Endodermal cell (in vitro differentiated cells): ENCODE data around the gene DGKB. TPM values are rescaled to one million over a fixed set of nuclear protein-coding genes. Genes with fewer than 3 reads are reported as not detected.

Experiments
- DNase-seq: peaks from one replicate; pipeline ENCODE4 v3.0.0-alpha.2; 2017
- H3K27ac ChIP-seq: 2 replicates; pipeline ENCODE4 v1.5.1; 2013; ENCODE audit warnings: mild to moderate bottlenecking, low read depth, low read length, moderate library complexity
- H3K27me3 ChIP-seq: 2 replicates; pipeline ENCODE4 v1.6.1; 2013; ENCODE audit warnings: mild to moderate bottlenecking, low read length, moderate library complexity; ENCODE audit not compliant: insufficient read depth, control insufficient read depth, poor library complexity, severe bottlenecking
- H3K36me3 ChIP-seq: 2 replicates; pipeline ENCODE4 v1.7.0; 2013; ENCODE audit warnings: mild to moderate bottlenecking, low read length, moderate library complexity; ENCODE audit not compliant: control insufficient read depth, insufficient read depth
- H3K4me1 ChIP-seq: one replicate; pipeline ENCODE4 v1.7.0; 2013; ENCODE audit warnings: low read length; ENCODE audit not compliant: control insufficient read depth, insufficient read depth
- H3K4me3 ChIP-seq: 2 replicates; pipeline ENCODE4 v1.5.1; 2013; ENCODE audit warnings: mild to moderate bottlenecking, low read length, moderate library complexity
- H3K9ac ChIP-seq: 2 replicates; pipeline ENCODE4 v1.6.1; 2013; ENCODE audit warnings: mild to moderate bottlenecking, low read length, moderate library complexity; ENCODE audit not compliant: poor library complexity, severe bottlenecking; ENCODE audit errors: extremely low read depth
- H3K9me3 ChIP-seq: 2 replicates; pipeline ENCODE4 v1.6.1; 2013; ENCODE audit warnings: mild to moderate bottlenecking, low read length, moderate library complexity; ENCODE audit not compliant: control insufficient read depth
- H3K27ac Mint-ChIP-seq: 2 replicates; pipeline ENCODE4 v1.8.0; 2020; ENCODE audit warnings: mixed read lengths
- H3K27me3 Mint-ChIP-seq: 2 replicates; pipeline ENCODE4 v1.8.0; 2021; ENCODE audit warnings: mild to moderate bottlenecking, mixed read lengths; ENCODE audit not compliant: insufficient read depth
- H3K36me3 Mint-ChIP-seq: 2 replicates; pipeline ENCODE4 v1.8.0; 2020; ENCODE audit warnings: low read depth, mixed read lengths
- H3K4me1 Mint-ChIP-seq: 2 replicates; pipeline ENCODE4 v1.8.0; 2020; ENCODE audit warnings: mixed read lengths
- H3K4me3 Mint-ChIP-seq: 2 replicates; pipeline ENCODE4 v1.8.0; 2020; ENCODE audit warnings: mild to moderate bottlenecking, moderate library complexity, mixed read lengths
- H3K9me3 Mint-ChIP-seq: 2 replicates; pipeline ENCODE4 v1.8.0; 2020; ENCODE audit warnings: mild to moderate bottlenecking, mixed read lengths
- WGBS, 2 experiments: methylation state at CpG; one replicate each; pipeline versions ENCODE4 v1.1.5 to v1.1.7; 2013; ENCODE audit warnings: missing lambda C conversion rate in 2 of 2, mixed read lengths in 1 of 2; ENCODE audit not compliant: insufficient coverage in 1 of 2, insufficient read length in 1 of 2; 5-methylcytosine and 5-hydroxymethylcytosine counted together
- total RNA-seq, 2 donors: library from RNA; stranded (reverse); fragmentation: NEBNext Ultra II Directional in 1 of 2; extraction: Animal tissue kit (Norgen Biotek cat#: 25700) in 1 of 2; gene quantifications; 2 replicates in 1 of 2; 3 replicates in 1 of 2; pipeline ENCODE4 v1.2.1, GENCODE V29; 2021
- TF ChIP-seq, protein P1 (sequence below): fragments of 200-600 bp; sonication (generic); conservative IDR thresholded peaks from 2 replicates; pipeline ENCODE4 v1.5.0; 2021; ENCODE audit warnings: antibody characterized with exemption, mild to moderate bottlenecking

The DGKB gene
- total RNA-seq, 2 donors from 2014 or later = 5.1 to 5.2 TPM

DNA sequence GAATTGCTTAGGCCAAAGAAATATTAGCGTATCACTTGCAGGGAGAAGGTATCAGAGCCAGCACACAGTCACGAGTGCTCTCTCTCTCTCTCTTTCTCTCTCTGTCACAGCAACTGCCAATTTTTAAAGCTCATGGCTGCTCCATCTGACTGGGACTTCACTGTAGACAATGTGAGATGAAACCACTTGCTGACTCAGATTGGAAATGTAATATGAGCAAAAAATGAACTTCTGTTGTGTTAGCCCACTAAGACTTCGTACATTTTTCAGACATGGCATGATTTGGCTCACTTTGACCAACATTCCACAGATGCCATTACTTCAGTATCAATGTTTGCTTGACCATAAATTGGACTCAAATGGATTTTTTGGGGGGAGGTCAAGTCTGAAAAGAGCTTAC is 68.1 kb downstream of the DGKB start:
- H3K27ac ChIP-seq = no peak overlapping the region
- Mint-ChIP-seq H3K27ac (no peak overlapping the region), H3K36me3 (no peaks in the 10 kb centered on the region), H3K4me1 (peaks cover 15% of the 10 kb centered on the region), H3K9me3 (no peaks in the 10 kb centered on the region), H3K4me3 (no peak overlapping the region), H3K27me3 (no peaks in the 10 kb centered on the region)
- TF ChIP-seq, protein P1, sequence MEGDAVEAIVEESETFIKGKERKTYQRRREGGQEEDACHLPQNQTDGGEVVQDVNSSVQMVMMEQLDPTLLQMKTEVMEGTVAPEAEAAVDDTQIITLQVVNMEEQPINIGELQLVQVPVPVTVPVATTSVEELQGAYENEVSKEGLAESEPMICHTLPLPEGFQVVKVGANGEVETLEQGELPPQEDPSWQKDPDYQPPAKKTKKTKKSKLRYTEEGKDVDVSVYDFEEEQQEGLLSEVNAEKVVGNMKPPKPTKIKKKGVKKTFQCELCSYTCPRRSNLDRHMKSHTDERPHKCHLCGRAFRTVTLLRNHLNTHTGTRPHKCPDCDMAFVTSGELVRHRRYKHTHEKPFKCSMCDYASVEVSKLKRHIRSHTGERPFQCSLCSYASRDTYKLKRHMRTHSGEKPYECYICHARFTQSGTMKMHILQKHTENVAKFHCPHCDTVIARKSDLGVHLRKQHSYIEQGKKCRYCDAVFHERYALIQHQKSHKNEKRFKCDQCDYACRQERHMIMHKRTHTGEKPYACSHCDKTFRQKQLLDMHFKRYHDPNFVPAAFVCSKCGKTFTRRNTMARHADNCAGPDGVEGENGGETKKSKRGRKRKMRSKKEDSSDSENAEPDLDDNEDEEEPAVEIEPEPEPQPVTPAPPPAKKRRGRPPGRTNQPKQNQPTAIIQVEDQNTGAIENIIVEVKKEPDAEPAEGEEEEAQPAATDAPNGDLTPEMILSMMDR = no peak
- no peak overlapping the region for H3K9ac ChIP-seq
- 89 to 93% methylated on average over 3 of the region's 3 CpGs for WGBS, 2 experiments
- H3K4me1 ChIP-seq = peaks cover 5% of the 10 kb centered on the region
- no peaks in the 10 kb centered on the region for H3K36me3 ChIP-seq
- DNase-seq = no peak
- H3K9me3 ChIP-seq = no peaks in the 10 kb centered on the region
- H3K27me3 ChIP-seq = no peaks in the 10 kb centered on the region
- H3K4me3 ChIP-seq = no peak overlapping the region

DNA sequence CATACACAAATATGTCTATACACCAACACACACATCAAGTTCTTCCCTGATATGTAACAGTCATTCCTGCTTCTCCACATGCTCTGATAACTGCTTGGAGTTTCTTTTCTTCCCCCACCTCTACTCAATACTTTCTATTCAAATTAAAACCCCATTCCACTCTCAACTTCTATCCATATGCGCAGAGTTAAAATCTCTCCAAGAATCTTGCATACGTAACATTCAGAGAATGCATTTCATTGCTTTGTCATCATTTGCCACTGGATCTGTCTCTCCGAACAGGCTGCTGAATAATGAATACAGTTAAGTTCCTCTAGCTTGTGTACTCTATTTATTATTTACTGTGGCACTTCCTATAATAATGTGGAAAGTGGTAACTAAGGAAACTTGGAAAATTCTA is 68.8 kb downstream of the DGKB start:
- no peak for DNase-seq
- Histone ChIP-seq H3K4me1 (peaks cover 5% of the 10 kb centered on the region), H3K9ac (no peak overlapping the region), H3K36me3 (no peaks in the 10 kb centered on the region), H3K27ac (no peak overlapping the region), H3K27me3 (no peaks in the 10 kb centered on the region), H3K4me3 (no peak overlapping the region), H3K9me3 (no peaks in the 10 kb centered on the region)
- Mint-ChIP-seq H3K4me3 (no peak overlapping the region), H3K27ac (no peak overlapping the region), H3K4me1 (peaks cover 15% of the 10 kb centered on the region), H3K9me3 (no peaks in the 10 kb centered on the region), H3K27me3 (no peaks in the 10 kb centered on the region), H3K36me3 (no peaks in the 10 kb centered on the region)
- WGBS, 2 experiments = 90 to 92% methylated on average over 1 to 3 of the region's 3 CpGs
- TF ChIP-seq, protein P1 = no peak

DNA sequence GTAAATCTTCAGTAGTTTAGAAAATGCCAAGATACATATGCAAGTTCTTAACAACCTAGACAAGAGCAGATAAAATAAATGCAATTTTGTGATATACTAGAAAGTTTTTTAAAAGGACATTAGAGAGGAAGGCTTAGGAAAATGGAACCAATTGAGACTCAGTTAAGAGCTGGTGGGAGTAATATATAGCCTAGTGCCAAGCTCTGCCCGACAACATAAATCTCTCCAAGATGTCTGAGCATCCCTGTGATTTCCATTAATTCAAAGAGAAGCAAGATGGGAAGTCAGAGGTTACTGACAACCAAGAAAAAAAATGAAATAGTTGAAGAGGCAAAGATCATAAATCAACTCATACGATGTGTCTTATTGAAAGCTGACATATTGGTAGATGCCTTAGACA is 74.5 kb downstream of the DGKB start:
- 83 to 88% methylated on average over 2 of the region's 2 CpGs for WGBS, 2 experiments
- Histone ChIP-seq H3K27ac (no peak overlapping the region), H3K9me3 (no peaks in the 10 kb centered on the region), H3K4me1 (no peaks in the 10 kb centered on the region), H3K36me3 (no peaks in the 10 kb centered on the region), H3K27me3 (no peaks in the 10 kb centered on the region), H3K4me3 (no peak overlapping the region), H3K9ac (no peak overlapping the region)
- H3K27me3 Mint-ChIP-seq = no peaks in the 10 kb centered on the region
- no peaks in the 10 kb centered on the region for H3K36me3 Mint-ChIP-seq
- no peaks in the 10 kb centered on the region for H3K9me3 Mint-ChIP-seq
- DNase-seq = no peak
- H3K4me3 Mint-ChIP-seq = no peak overlapping the region
- H3K27ac Mint-ChIP-seq = no peak overlapping the region
- TF ChIP-seq, protein P1 = no peak
- H3K4me1 Mint-ChIP-seq = no peaks in the 10 kb centered on the region
